H1 (cell line): Measurements from ENCODE around the gene MYOG. TPM values are rescaled to one million over a fixed set of nuclear protein-coding genes. Genes with fewer than 3 reads are reported as not detected.

Experiments
- EP300 ChIP-seq, 2 experiments: IDR thresholded peaks; 1 replicate in 1 of 2; 2 replicates in 1 of 2; pipeline ENCODE4 v1.6.1; 2011 to 2012; ENCODE audit warnings: low read depth in 2 of 2, low read length in 2 of 2, mild to moderate bottlenecking in 2 of 2, borderline replicate concordance in 1 of 2, inconsistent platforms in 1 of 2, moderate library complexity in 1 of 2
- KDM4A ChIP-seq: IDR thresholded peaks from one replicate; pipeline ENCODE4 v1.7.1; 2012; ENCODE audit warnings: low read depth, mild to moderate bottlenecking, moderate library complexity, low read length, inconsistent platforms; ENCODE audit not compliant: severe bottlenecking
- PHF8 ChIP-seq: fragments of 200-600 bp; sonication (generic); conservative IDR thresholded peaks from 2 replicates; pipeline ENCODE4 v1.7.1; 2012; ENCODE audit warnings: low read depth, mild to moderate bottlenecking, inconsistent platforms, low read length, moderate library complexity
- RAD21 ChIP-seq, 2 experiments: IDR thresholded peaks in 1 of 2; conservative IDR thresholded peaks in 1 of 2; 2 replicates each; pipeline ENCODE4 v1.6.1; 2011; ENCODE audit warnings: low read depth in 2 of 2, low read length in 2 of 2, improper control_type of control experiment in 1 of 2, inconsistent platforms in 1 of 2, mild to moderate bottlenecking in 1 of 2, moderate library complexity in 1 of 2
- SRF ChIP-seq: IDR thresholded peaks from 2 replicates; pipeline ENCODE4 v1.6.1; 2011; ENCODE audit warnings: mild to moderate bottlenecking, low read depth, low read length, moderate library complexity
- TBP ChIP-seq: IDR thresholded peaks from 2 replicates; pipeline ENCODE4 v1.6.1; 2011; ENCODE audit warnings: low read depth, low read length, improper control_type of control experiment
- polyA plus RNA-seq, 7 experiments: library from polyadenylated mRNA; depleted of rRNA in 3 of 7; stranded (reverse) in 5 of 7; unstranded in 2 of 7; fragments of >200 nt in 5 of 7; fragments of 200-250 nt in 2 of 7; gene quantifications; 1 replicate in 5 of 7; 2 replicates in 1 of 7; 4 replicates in 1 of 7; pipeline versions ENCODE4 v1.2.1 to v1.2.3, GENCODE V29; 2011 to 2013; ENCODE audit warnings: missing spikeins in 2 of 7, mixed read lengths in 2 of 7
- total RNA-seq: library from RNA; stranded (reverse); fragmentation: NEBNext Ultra II Directional; extraction: Animal tissue kit (Norgen Biotek cat#: 25700); gene quantifications from 2 replicates; pipeline ENCODE4 v1.2.1, GENCODE V29; 2021
- TF ChIP-seq, protein P1 (sequence below): IDR thresholded peaks from 2 replicates; pipeline ENCODE4 v1.6.1; 2012; ENCODE audit warnings: inconsistent platforms
- TF ChIP-seq, protein P2 (sequence below): fragments of 300-600 bp; sonication (generic); IDR thresholded peaks from 2 replicates; pipeline ENCODE4 v1.7.1; 2012; ENCODE audit warnings: low read length, moderate library complexity, mild to moderate bottlenecking, inconsistent platforms; ENCODE audit not compliant: insufficient replicate concordance

The MYOG gene
- total and polyA plus RNA-seq, 2 of the 8 experiments (the other 6 are each of a cell fraction or from before 2014, with no cell fraction given) = not detected

DNA sequence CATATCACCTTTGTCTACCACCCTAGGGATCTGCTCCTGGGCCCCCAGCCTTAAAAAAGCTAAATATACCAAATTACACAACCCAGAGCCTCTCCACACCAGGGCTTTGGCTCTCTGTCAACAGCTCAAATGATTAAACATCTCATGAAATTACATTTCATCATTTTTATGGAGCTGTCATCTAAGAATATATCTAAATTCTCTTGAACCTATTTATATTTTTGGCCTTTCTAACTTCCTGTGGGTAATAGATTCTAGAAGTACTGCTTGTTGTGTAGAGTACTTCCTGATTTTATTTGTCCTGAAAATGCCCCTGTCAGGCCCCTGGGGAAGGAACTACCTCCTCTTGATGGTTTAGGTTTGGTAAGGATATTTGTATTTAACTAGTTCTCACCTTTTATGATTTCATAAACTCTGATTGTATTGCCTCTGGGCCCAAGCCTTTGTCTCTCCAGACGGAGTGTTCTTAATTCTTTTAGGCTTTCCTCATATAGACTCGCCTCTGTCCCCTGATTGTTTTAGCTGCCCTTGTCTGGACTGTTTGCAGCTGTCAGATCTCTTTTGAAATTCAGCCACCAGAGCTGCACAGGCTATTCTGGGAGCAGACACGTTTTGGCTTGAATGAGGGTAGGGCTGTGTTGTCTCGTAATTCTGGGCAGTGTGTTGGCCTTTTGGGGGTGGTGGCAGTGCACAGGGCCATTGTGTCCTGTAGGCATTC lies 16.6 kb downstream of the MYOG start (continued):
- TF ChIP-seq, protein P1, sequence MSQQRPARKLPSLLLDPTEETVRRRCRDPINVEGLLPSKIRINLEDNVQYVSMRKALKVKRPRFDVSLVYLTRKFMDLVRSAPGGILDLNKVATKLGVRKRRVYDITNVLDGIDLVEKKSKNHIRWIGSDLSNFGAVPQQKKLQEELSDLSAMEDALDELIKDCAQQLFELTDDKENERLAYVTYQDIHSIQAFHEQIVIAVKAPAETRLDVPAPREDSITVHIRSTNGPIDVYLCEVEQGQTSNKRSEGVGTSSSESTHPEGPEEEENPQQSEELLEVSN = no peak
- TF ChIP-seq RAD21 (IDR thresholded peaks at IDR 0.05 in 1 of 2, conservative IDR thresholded peaks at IDR 0.05 in 1 of 2; ENCODE audit: low read depth in 2 of 2, low read length in 2 of 2) (no peak), SRF (no peak), EP300 (IDR thresholded peaks at IDR 0.05; ENCODE audit: borderline replicate concordance in 1 of 2, low read depth in 2 of 2, low read length in 2 of 2) (no peak), KDM4A (no peak), PHF8 (no peak), TBP (no peak)
- TF ChIP-seq, protein P2, sequence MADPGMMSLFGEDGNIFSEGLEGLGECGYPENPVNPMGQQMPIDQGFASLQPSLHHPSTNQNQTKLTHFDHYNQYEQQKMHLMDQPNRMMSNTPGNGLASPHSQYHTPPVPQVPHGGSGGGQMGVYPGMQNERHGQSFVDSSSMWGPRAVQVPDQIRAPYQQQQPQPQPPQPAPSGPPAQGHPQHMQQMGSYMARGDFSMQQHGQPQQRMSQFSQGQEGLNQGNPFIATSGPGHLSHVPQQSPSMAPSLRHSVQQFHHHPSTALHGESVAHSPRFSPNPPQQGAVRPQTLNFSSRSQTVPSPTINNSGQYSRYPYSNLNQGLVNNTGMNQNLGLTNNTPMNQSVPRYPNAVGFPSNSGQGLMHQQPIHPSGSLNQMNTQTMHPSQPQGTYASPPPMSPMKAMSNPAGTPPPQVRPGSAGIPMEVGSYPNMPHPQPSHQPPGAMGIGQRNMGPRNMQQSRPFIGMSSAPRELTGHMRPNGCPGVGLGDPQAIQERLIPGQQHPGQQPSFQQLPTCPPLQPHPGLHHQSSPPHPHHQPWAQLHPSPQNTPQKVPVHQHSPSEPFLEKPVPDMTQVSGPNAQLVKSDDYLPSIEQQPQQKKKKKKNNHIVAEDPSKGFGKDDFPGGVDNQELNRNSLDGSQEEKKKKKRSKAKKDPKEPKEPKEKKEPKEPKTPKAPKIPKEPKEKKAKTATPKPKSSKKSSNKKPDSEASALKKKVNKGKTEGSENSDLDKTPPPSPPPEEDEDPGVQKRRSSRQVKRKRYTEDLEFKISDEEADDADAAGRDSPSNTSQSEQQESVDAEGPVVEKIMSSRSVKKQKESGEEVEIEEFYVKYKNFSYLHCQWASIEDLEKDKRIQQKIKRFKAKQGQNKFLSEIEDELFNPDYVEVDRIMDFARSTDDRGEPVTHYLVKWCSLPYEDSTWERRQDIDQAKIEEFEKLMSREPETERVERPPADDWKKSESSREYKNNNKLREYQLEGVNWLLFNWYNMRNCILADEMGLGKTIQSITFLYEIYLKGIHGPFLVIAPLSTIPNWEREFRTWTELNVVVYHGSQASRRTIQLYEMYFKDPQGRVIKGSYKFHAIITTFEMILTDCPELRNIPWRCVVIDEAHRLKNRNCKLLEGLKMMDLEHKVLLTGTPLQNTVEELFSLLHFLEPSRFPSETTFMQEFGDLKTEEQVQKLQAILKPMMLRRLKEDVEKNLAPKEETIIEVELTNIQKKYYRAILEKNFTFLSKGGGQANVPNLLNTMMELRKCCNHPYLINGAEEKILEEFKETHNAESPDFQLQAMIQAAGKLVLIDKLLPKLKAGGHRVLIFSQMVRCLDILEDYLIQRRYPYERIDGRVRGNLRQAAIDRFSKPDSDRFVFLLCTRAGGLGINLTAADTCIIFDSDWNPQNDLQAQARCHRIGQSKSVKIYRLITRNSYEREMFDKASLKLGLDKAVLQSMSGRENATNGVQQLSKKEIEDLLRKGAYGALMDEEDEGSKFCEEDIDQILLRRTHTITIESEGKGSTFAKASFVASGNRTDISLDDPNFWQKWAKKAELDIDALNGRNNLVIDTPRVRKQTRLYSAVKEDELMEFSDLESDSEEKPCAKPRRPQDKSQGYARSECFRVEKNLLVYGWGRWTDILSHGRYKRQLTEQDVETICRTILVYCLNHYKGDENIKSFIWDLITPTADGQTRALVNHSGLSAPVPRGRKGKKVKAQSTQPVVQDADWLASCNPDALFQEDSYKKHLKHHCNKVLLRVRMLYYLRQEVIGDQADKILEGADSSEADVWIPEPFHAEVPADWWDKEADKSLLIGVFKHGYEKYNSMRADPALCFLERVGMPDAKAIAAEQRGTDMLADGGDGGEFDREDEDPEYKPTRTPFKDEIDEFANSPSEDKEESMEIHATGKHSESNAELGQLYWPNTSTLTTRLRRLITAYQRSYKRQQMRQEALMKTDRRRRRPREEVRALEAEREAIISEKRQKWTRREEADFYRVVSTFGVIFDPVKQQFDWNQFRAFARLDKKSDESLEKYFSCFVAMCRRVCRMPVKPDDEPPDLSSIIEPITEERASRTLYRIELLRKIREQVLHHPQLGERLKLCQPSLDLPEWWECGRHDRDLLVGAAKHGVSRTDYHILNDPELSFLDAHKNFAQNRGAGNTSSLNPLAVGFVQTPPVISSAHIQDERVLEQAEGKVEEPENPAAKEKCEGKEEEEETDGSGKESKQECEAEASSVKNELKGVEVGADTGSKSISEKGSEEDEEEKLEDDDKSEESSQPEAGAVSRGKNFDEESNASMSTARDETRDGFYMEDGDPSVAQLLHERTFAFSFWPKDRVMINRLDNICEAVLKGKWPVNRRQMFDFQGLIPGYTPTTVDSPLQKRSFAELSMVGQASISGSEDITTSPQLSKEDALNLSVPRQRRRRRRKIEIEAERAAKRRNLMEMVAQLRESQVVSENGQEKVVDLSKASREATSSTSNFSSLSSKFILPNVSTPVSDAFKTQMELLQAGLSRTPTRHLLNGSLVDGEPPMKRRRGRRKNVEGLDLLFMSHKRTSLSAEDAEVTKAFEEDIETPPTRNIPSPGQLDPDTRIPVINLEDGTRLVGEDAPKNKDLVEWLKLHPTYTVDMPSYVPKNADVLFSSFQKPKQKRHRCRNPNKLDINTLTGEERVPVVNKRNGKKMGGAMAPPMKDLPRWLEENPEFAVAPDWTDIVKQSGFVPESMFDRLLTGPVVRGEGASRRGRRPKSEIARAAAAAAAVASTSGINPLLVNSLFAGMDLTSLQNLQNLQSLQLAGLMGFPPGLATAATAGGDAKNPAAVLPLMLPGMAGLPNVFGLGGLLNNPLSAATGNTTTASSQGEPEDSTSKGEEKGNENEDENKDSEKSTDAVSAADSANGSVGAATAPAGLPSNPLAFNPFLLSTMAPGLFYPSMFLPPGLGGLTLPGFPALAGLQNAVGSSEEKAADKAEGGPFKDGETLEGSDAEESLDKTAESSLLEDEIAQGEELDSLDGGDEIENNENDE = no peak
